Measurements from ENCODE around the gene TRIM50.

Gene TRIM50

GRCh38 chr7:73359746-73360375 is 32.0 kb upstream of the TRIM50 start:
- H3K27me3 ChIP-seq (ENCODE audit: control insufficient read depth, insufficient read depth, low read length): no peaks in the 10 kb centered on the region
- no peaks in the 10 kb centered on the region for H3K9me3 ChIP-seq (ENCODE audit: control insufficient read depth, insufficient read depth, low read length)
- H3K4me1 ChIP-seq (ENCODE audit: control insufficient read depth, insufficient read depth, low read length): no peaks in the 10 kb centered on the region
- no peak overlapping the region for H3K4me3 ChIP-seq (ENCODE audit: low read depth, low read length)
- no peak overlapping the region for H3K9ac ChIP-seq (ENCODE audit: low read depth, low read length)
- H3K36me3 ChIP-seq (ENCODE audit: control insufficient read depth, insufficient read depth, low read length): no peaks in the 10 kb centered on the region

- no peak overlapping the region for H3K4me3 ChIP-seq (ENCODE audit: low read depth, low read length)
- no peaks in the 10 kb centered on the region for H3K36me3 ChIP-seq (ENCODE audit: control insufficient read depth, insufficient read depth, low read length)
- H3K9ac ChIP-seq (ENCODE audit: low read depth, low read length): no peak overlapping the region
- H3K4me1 ChIP-seq (ENCODE audit: control insufficient read depth, insufficient read depth, low read length): no peaks in the 10 kb centered on the region
- no peaks in the 10 kb centered on the region for H3K27me3 ChIP-seq (ENCODE audit: control insufficient read depth, insufficient read depth, low read length)
- H3K9me3 ChIP-seq (ENCODE audit: control insufficient read depth, insufficient read depth, low read length): no peaks in the 10 kb centered on the region
Measured at GRCh38 chr7:73359306-73359705, 31.4 kb upstream of the TRIM50 start.

GRCh38 chr7:73358590-73359275 is 30.9 kb upstream of the TRIM50 start:
- Histone ChIP-seq H3K4me1 (ENCODE audit: control insufficient read depth, insufficient read depth, low read length) (no peaks in the 10 kb centered on the region), H3K4me3 (ENCODE audit: low read depth, low read length) (no peak overlapping the region), H3K9ac (ENCODE audit: low read depth, low read length) (no peak overlapping the region), H3K9me3 (ENCODE audit: control insufficient read depth, insufficient read depth, low read length) (no peaks in the 10 kb centered on the region), H3K36me3 (ENCODE audit: control insufficient read depth, insufficient read depth, low read length) (no peaks in the 10 kb centered on the region), H3K27me3 (ENCODE audit: control insufficient read depth, insufficient read depth, low read length) (no peaks in the 10 kb centered on the region)

- Histone ChIP-seq H3K9ac (ENCODE audit: low read depth, low read length) (no peak overlapping the region), H3K4me3 (ENCODE audit: low read depth, low read length) (no peak overlapping the region), H3K4me1 (ENCODE audit: control insufficient read depth, insufficient read depth, low read length) (no peaks in the 10 kb centered on the region), H3K27me3 (ENCODE audit: control insufficient read depth, insufficient read depth, low read length) (no peaks in the 10 kb centered on the region), H3K9me3 (ENCODE audit: control insufficient read depth, insufficient read depth, low read length) (no peaks in the 10 kb centered on the region), H3K36me3 (ENCODE audit: control insufficient read depth, insufficient read depth, low read length) (no peaks in the 10 kb centered on the region)
Measured at GRCh38 chr7:73356159-73356558, 28.3 kb upstream of the TRIM50 start.

GRCh38 chr7:73354821-73355220 is 26.9 kb upstream of the TRIM50 start:
- Histone ChIP-seq H3K9ac (ENCODE audit: low read depth, low read length) (no peak overlapping the region), H3K36me3 (ENCODE audit: control insufficient read depth, insufficient read depth, low read length) (no peaks in the 10 kb centered on the region), H3K4me3 (ENCODE audit: low read depth, low read length) (no peak overlapping the region), H3K9me3 (ENCODE audit: control insufficient read depth, insufficient read depth, low read length) (no peaks in the 10 kb centered on the region), H3K27me3 (ENCODE audit: control insufficient read depth, insufficient read depth, low read length) (no peaks in the 10 kb centered on the region), H3K4me1 (ENCODE audit: control insufficient read depth, insufficient read depth, low read length) (no peaks in the 10 kb centered on the region)

- no peak overlapping the region for H3K9ac ChIP-seq (ENCODE audit: low read depth, low read length)
- no peaks in the 10 kb centered on the region for H3K36me3 ChIP-seq (ENCODE audit: control insufficient read depth, insufficient read depth, low read length)
- H3K4me3 ChIP-seq (ENCODE audit: low read depth, low read length): no peak overlapping the region
- H3K9me3 ChIP-seq (ENCODE audit: control insufficient read depth, insufficient read depth, low read length): no peaks in the 10 kb centered on the region
- no peaks in the 10 kb centered on the region for H3K27me3 ChIP-seq (ENCODE audit: control insufficient read depth, insufficient read depth, low read length)
- no peaks in the 10 kb centered on the region for H3K4me1 ChIP-seq (ENCODE audit: control insufficient read depth, insufficient read depth, low read length)
Measured at GRCh38 chr7:73354196-73354595, 26.3 kb upstream of the TRIM50 start.

- no peak overlapping the region for H3K9ac ChIP-seq (ENCODE audit: low read depth, low read length)
- H3K4me3 ChIP-seq (ENCODE audit: low read depth, low read length): no peak overlapping the region
- no peaks in the 10 kb centered on the region for H3K9me3 ChIP-seq (ENCODE audit: control insufficient read depth, insufficient read depth, low read length)
- H3K4me1 ChIP-seq (ENCODE audit: control insufficient read depth, insufficient read depth, low read length): no peaks in the 10 kb centered on the region
- H3K36me3 ChIP-seq (ENCODE audit: control insufficient read depth, insufficient read depth, low read length): no peaks in the 10 kb centered on the region
- H3K27me3 ChIP-seq (ENCODE audit: control insufficient read depth, insufficient read depth, low read length): no peaks in the 10 kb centered on the region
Measured at GRCh38 chr7:73353243-73353642, 25.4 kb upstream of the TRIM50 start.

- no peaks in the 10 kb centered on the region for H3K4me1 ChIP-seq (ENCODE audit: control insufficient read depth, insufficient read depth, low read length)
- no peak overlapping the region for H3K9ac ChIP-seq (ENCODE audit: low read depth, low read length)
- H3K4me3 ChIP-seq (ENCODE audit: low read depth, low read length): no peak overlapping the region
- H3K36me3 ChIP-seq (ENCODE audit: control insufficient read depth, insufficient read depth, low read length): no peaks in the 10 kb centered on the region
- H3K27me3 ChIP-seq (ENCODE audit: control insufficient read depth, insufficient read depth, low read length): no peaks in the 10 kb centered on the region
- no peaks in the 10 kb centered on the region for H3K9me3 ChIP-seq (ENCODE audit: control insufficient read depth, insufficient read depth, low read length)
Measured at GRCh38 chr7:73352784-73353183, 24.9 kb upstream of the TRIM50 start.

- no peak overlapping the region for H3K4me3 ChIP-seq (ENCODE audit: low read depth, low read length)
- no peaks in the 10 kb centered on the region for H3K27me3 ChIP-seq (ENCODE audit: control insufficient read depth, insufficient read depth, low read length)
- no peaks in the 10 kb centered on the region for H3K9me3 ChIP-seq (ENCODE audit: control insufficient read depth, insufficient read depth, low read length)
- no peaks in the 10 kb centered on the region for H3K36me3 ChIP-seq (ENCODE audit: control insufficient read depth, insufficient read depth, low read length)
- no peaks in the 10 kb centered on the region for H3K4me1 ChIP-seq (ENCODE audit: control insufficient read depth, insufficient read depth, low read length)
- no peak overlapping the region for H3K9ac ChIP-seq (ENCODE audit: low read depth, low read length)
Measured at GRCh38 chr7:73351447-73352167, 23.7 kb upstream of the TRIM50 start.

GRCh38 chr7:73350306-73351068 is 22.6 kb upstream of the TRIM50 start:
- H3K27me3 ChIP-seq (ENCODE audit: control insufficient read depth, insufficient read depth, low read length): no peaks in the 10 kb centered on the region
- H3K4me3 ChIP-seq (ENCODE audit: low read depth, low read length): no peak overlapping the region
- H3K4me1 ChIP-seq (ENCODE audit: control insufficient read depth, insufficient read depth, low read length): no peaks in the 10 kb centered on the region
- H3K36me3 ChIP-seq (ENCODE audit: control insufficient read depth, insufficient read depth, low read length): no peaks in the 10 kb centered on the region
- no peaks in the 10 kb centered on the region for H3K9me3 ChIP-seq (ENCODE audit: control insufficient read depth, insufficient read depth, low read length)
- no peak overlapping the region for H3K9ac ChIP-seq (ENCODE audit: low read depth, low read length)

- Histone ChIP-seq H3K9me3 (ENCODE audit: control insufficient read depth, insufficient read depth, low read length) (no peaks in the 10 kb centered on the region), H3K36me3 (ENCODE audit: control insufficient read depth, insufficient read depth, low read length) (no peaks in the 10 kb centered on the region), H3K27me3 (ENCODE audit: control insufficient read depth, insufficient read depth, low read length) (no peaks in the 10 kb centered on the region), H3K4me1 (ENCODE audit: control insufficient read depth, insufficient read depth, low read length) (no peaks in the 10 kb centered on the region), H3K4me3 (ENCODE audit: low read depth, low read length) (no peak overlapping the region), H3K9ac (ENCODE audit: low read depth, low read length) (no peak overlapping the region)
Measured at GRCh38 chr7:73349763-73350162, 21.9 kb upstream of the TRIM50 start.
